GM23338 (cell line): Measurements from ENCODE around the gene MEF2D. TPM values are rescaled to one million over a fixed set of nuclear protein-coding genes. Genes with fewer than 3 reads are reported as not detected.

Experiments
- ATAC-seq: fragments of 200-7000 bp; cut with Tn5 transposase; 3 replicates; pipeline ENCODE4 v1.9.1; 2020
- DNase-seq: peaks from one replicate; pipeline ENCODE4 v3.0.0-alpha.2; 2015; ENCODE audit warnings: low spot score
- H2AFZ ChIP-seq: fragments of 200-600 bp; sonication (generic); 2 replicates; pipeline ENCODE4 v1.8.0; 2016; ENCODE audit warnings: antibody characterized with exemption, mild to moderate bottlenecking, moderate library complexity
- H3F3A ChIP-seq: fragments of 200-600 bp; sonication (generic); replicated peaks from 2 replicates; pipeline ENCODE4 v1.8.0; 2017; ENCODE audit warnings: antibody characterized with exemption, mixed run types, low read depth
- H3K27ac ChIP-seq: fragments of 200-600 bp; sonication (generic); 2 replicates; pipeline ENCODE4 v1.6.1; 2016; ENCODE audit warnings: low read depth
- H3K27me3 ChIP-seq: fragments of 200-600 bp; sonication (generic); 2 replicates; pipeline ENCODE4 v1.8.0; 2016; ENCODE audit warnings: mild to moderate bottlenecking, mixed run types, moderate library complexity; ENCODE audit not compliant: insufficient read depth
- H3K36me3 ChIP-seq: fragments of 200-600 bp; sonication (generic); 2 replicates; pipeline ENCODE4 v1.8.0; 2016; ENCODE audit warnings: mild to moderate bottlenecking; ENCODE audit not compliant: insufficient read depth
- H3K4me1 ChIP-seq: fragments of 200-600 bp; sonication (generic); 2 replicates; pipeline ENCODE4 v1.8.0; 2016; ENCODE audit warnings: mild to moderate bottlenecking, moderate library complexity; ENCODE audit not compliant: insufficient read depth
- H3K4me2 ChIP-seq: fragments of 200-600 bp; sonication (generic); 2 replicates; pipeline ENCODE4 v1.7.1; 2017; ENCODE audit warnings: mixed run types
- H3K4me3 ChIP-seq: fragments of 200-600 bp; sonication (generic); 2 replicates; pipeline ENCODE4 v1.6.1; 2016; ENCODE audit warnings: mixed run types
- H3K79me2 ChIP-seq: fragments of 200-600 bp; sonication (generic); replicated peaks from 2 replicates; pipeline ENCODE4 v1.8.0; 2017; ENCODE audit warnings: mild to moderate bottlenecking; ENCODE audit not compliant: insufficient read depth
- H3K9me2 ChIP-seq: fragments of 200-600 bp; sonication (generic); 2 replicates; pipeline ENCODE4 v1.8.0; 2017; ENCODE audit not compliant: insufficient read depth
- H4K20me1 ChIP-seq: fragments of 200-600 bp; sonication (generic); replicated peaks from 2 replicates; pipeline ENCODE4 v1.8.0; 2017; ENCODE audit warnings: mild to moderate bottlenecking; ENCODE audit not compliant: insufficient read depth
- H3K27ac Mint-ChIP-seq: 2 replicates; pipeline ENCODE4 v1.8.0; 2020; ENCODE audit warnings: inconsistent platforms, mild to moderate bottlenecking, moderate library complexity, mixed read lengths
- H3K27me3 Mint-ChIP-seq: 3 replicates; pipeline ENCODE4 v1.8.0; 2022; ENCODE audit warnings: low read depth, mild to moderate bottlenecking, moderate library complexity, mixed read lengths, inconsistent platforms; ENCODE audit not compliant: insufficient read depth, poor library complexity
- H3K36me3 Mint-ChIP-seq: 3 replicates; pipeline ENCODE4 v1.8.0; 2021; ENCODE audit warnings: low read depth, mild to moderate bottlenecking, inconsistent platforms, moderate library complexity, mixed read lengths
- H3K4me1 Mint-ChIP-seq: 3 replicates; pipeline ENCODE4 v1.8.0; 2020; ENCODE audit warnings: mild to moderate bottlenecking, inconsistent platforms, mixed read lengths
- H3K4me3 Mint-ChIP-seq: 3 replicates; pipeline ENCODE4 v1.8.0; 2021; ENCODE audit warnings: moderate library complexity, mild to moderate bottlenecking, inconsistent platforms, mixed read lengths
- H3K9me3 Mint-ChIP-seq: 3 replicates; pipeline ENCODE4 v1.8.0; 2020; ENCODE audit warnings: moderate library complexity, mild to moderate bottlenecking, inconsistent platforms, mixed read lengths
- CREB1 ChIP-seq: fragments of 250-450 bp; sonication (Bioruptor Pico); IDR thresholded peaks from 2 replicates; pipeline ENCODE4 v1.5.0; 2020; ENCODE audit warnings: low read depth, mild to moderate bottlenecking, moderate library complexity
- ETS1 ChIP-seq: IDR thresholded peaks from 2 replicates; pipeline ENCODE4 v1.6.1; 2016; ENCODE audit warnings: antibody characterized with exemption
- ZNF462 ChIP-seq: fragments of 250-450 bp; sonication (Bioruptor Pico); IDR thresholded peaks from 2 replicates; pipeline ENCODE4 v1.5.0; 2020; ENCODE audit warnings: mild to moderate bottlenecking, moderate library complexity
- polyA plus RNA-seq: library from polyadenylated mRNA; unstranded; fragments of >200 nt; fragmentation: Nextera tagmentation; extraction: Ambion mirVana; gene quantifications from 2 replicates; pipeline ENCODE4 v1.2.1, GENCODE V29; 2016
- total RNA-seq: library from RNA; depleted of rRNA; stranded (reverse); fragments of >200 nt; shearing (Covaris generic); gene quantifications from 2 replicates; pipeline ENCODE4 v1.2.3, GENCODE V29; 2014
- TF ChIP-seq, protein P1 (sequence below), 2 experiments: fragments of 200-600 bp in 1 of 2; sonication (generic) in 1 of 2; conservative IDR thresholded peaks; 2 replicates each; pipeline versions ENCODE4 v1.5.1 to v1.6.1; 2016 to 2017; ENCODE audit warnings: antibody characterized with exemption in 2 of 2, low read depth in 2 of 2, mild to moderate bottlenecking in 2 of 2, moderate library complexity in 1 of 2

Gene MEF2D
- total and polyA plus RNA-seq, 2 experiments from 2014 or later = 10.6 to 15.5 TPM

DNA sequence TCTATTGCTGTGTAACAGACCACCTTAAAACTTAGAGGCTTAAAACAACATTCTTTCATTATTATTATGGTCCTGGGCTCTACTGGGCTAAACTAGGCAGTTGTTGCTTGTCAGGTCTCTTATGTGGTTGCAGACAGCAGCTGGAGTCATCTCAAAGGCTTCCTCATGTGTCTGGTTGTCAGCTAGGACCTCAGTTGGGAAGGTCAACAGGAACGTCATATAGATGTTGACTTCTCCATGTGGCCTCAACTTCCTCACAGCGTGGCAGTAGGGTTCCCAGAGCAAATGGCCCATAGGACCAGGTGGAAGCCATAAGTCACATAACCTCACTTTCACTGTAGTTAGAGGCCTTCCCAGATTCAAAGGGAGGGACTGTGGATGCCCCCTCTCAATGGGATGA is 15.4 kb upstream of the MEF2D start:
- ATAC-seq (no peak), DNase-seq (no peak)
- H3K9me3 Mint-ChIP-seq = no peaks in the 10 kb centered on the region
- Histone ChIP-seq H3K4me3 (no peak overlapping the region), H3K4me1 (no peaks in the 10 kb centered on the region), H3K36me3 (no peaks in the 10 kb centered on the region), H4K20me1 (no peaks in the 10 kb centered on the region), H3K79me2 (no peaks in the 10 kb centered on the region), H3K4me2 (no peak overlapping the region), H3F3A (no peaks in the 10 kb centered on the region), H2AFZ (no peak overlapping the region), H3K9me2 (no peaks in the 10 kb centered on the region), H3K27ac (no peak overlapping the region), H3K27me3 (no peaks in the 10 kb centered on the region)
- TF ChIP-seq, protein P1, sequence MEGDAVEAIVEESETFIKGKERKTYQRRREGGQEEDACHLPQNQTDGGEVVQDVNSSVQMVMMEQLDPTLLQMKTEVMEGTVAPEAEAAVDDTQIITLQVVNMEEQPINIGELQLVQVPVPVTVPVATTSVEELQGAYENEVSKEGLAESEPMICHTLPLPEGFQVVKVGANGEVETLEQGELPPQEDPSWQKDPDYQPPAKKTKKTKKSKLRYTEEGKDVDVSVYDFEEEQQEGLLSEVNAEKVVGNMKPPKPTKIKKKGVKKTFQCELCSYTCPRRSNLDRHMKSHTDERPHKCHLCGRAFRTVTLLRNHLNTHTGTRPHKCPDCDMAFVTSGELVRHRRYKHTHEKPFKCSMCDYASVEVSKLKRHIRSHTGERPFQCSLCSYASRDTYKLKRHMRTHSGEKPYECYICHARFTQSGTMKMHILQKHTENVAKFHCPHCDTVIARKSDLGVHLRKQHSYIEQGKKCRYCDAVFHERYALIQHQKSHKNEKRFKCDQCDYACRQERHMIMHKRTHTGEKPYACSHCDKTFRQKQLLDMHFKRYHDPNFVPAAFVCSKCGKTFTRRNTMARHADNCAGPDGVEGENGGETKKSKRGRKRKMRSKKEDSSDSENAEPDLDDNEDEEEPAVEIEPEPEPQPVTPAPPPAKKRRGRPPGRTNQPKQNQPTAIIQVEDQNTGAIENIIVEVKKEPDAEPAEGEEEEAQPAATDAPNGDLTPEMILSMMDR (conservative IDR thresholded peaks at IDR 0.05; ENCODE audit: low read depth in 2 of 2) = no peak
- TF ChIP-seq ETS1 = no peak
- TF ChIP-seq ZNF462 = no peak
- no peak for TF ChIP-seq CREB1 (CRISPR knock-in tag)
- H3K27me3 Mint-ChIP-seq = peaks cover 3% of the 10 kb centered on the region
- H3K4me1 Mint-ChIP-seq = no peaks in the 10 kb centered on the region
- H3K36me3 Mint-ChIP-seq = no peaks in the 10 kb centered on the region
- no peak overlapping the region for H3K27ac Mint-ChIP-seq
- no peak overlapping the region for H3K4me3 Mint-ChIP-seq
